GM18868 (cell line): ENCODE measurements around the gene CAMTA1.
"Not testable (repeated sequence)": the region's sequence is repeated elsewhere in the genome, so short reads cannot be mapped to it uniquely, and the experiment has no call there.

Source experiments
- ATAC-seq: cut with Tn5 transposase; IDR thresholded peaks from one replicate; pipeline ENCODE4 v1.9.1; 2021; ENCODE audit warnings: mild to moderate bottlenecking, moderate library complexity; ENCODE audit not compliant: unreplicated experiment

CAMTA1 gene

DNA sequence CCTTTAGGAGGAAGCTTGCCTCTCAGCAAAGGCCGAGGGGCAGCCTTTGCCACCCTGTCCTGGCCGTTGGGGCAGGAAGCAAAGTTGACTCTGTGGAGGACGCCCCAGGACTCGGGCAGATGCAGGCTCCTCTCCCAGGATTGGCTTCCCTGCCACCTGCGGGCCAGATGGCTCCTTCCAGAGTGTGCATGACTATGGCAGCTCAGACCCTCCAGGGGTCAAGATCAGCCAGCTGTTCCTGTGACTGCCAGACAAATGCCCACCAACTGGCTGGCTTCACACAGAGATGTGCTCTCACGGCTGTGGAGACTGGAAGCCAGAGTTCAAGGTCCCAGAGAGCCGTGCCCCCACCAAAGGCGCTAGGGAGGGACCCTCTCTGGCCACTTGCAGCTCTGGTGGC lies 898.9 kb downstream of the CAMTA1 start:
- ATAC-seq, result no peak

DNA sequence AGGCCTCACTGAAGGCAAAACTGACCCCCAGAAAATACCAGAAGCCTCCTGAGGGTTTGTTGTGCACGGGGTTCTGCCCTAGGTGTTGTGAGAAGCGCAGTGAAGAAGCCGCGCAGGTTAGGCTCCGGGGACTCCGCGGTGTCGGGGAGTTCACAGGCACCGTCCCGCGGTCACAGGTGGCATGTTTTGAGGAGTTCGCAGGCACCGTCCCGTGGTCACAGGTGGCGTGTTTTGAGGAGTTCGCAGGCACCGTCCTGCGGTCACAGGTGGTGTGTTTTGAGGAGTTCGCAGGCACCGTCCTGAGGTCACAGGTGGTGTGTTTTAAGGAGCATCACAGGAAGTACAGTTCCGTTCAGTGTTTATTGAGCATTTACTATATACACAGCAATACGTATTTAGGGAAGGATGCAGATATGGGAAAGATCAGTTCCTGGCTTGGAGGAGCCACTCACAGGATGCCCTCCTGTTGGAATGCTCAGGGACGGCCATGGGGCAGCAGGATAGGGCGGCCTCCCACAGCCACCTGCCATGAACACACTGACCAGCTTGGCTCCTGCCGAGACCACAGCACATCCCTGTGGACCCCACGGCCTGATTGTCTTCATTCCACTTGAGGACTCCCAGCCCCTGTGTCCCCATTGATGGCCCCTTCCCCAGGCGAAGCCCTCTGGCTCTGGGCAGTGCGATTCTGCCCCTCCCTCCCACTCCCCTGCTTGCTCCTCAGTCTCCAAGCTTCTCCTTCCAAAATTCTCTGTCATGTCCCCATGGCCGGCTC lies 899.8 kb downstream of the CAMTA1 start:
- ATAC-seq, result no peak

DNA sequence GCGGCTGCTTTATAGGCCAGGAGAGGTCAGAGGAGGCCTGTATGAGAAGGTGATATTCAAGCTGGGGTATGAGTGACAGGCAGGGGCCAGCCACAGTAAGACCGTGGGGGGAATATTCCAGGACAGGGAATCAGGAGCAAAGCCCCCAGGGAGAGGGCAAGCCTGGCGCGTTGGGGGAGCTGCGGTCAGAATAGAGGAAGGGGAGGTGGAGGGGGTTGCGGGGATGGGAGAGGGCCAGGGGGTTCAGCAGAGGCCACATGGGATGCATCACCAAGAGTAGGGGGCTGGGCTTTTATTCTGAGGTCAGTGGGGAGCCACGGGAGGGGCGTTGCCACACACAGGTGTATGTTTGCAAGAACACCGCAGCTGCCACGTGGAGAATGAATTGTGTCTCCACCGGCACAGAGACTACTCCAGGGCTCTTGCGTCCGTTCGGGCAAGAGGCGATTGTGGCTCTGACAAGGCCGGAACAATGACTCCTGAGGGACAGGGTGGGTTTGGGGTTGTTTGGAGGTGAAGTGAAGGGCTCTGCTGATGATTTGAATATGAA lies 901.1 kb downstream of the CAMTA1 start:
- no peak for ATAC-seq

DNA sequence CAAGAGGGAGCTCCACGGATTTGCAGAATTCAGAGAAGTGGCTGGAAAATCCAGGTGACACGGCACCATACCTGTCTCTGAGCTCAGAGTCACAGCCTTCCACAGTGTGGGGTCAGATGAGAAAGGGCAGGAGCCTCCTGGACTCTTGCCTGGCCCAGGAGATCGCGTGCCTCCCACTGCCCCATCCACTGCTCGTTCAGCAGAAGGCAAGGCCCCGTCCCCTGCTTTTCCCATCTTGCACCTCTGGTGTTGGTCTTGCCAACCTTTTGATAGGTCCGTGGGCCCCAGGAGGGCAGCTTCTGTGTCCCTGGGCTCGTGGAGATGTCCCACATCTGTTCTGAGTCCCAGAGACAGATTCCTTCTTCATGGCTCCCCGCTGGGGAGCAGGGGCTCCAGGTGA lies 902.2 kb downstream of the CAMTA1 start:
- ATAC-seq, result no peak

DNA sequence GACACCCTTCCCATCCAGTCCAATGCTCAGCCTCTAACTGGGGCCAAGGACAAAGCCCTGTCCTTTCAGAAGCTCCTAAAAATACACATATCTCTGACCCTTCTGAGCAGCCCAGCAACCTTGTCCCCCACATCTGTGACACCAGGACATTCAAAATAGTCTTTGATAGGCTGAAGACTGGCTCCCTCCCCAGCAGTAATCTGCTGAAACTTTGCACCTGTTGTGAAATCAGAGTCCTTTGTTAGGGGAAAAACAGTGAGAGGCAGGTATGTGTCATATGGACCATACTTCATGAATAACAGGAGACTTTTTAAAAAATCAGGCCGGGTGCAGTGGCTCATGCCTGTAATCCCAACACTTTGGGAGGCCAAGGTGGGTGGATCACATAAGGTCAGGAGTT lies 903.4 kb downstream of the CAMTA1 start:
- ATAC-seq, result no peak

DNA sequence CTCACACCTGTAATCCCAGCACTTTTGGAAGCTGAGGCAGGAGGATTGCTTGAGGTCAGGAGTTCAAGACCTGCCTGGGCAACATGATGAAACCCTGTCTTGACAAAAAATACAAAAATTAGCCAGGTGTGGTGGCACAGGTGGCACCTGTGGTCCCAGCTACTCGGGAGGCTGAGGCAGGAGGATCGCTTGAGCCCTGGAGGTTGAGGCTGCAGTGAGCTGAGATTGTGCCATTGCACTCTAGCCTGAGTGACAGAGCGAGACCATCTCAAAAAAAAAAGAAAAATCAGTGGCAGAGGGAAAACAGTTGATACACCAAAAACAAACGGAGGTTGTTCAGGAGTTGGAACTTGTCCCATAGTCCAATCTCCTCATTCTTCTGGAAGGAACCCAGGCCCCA lies 904.1 kb downstream of the CAMTA1 start:
- not testable (repeated sequence) for ATAC-seq

DNA sequence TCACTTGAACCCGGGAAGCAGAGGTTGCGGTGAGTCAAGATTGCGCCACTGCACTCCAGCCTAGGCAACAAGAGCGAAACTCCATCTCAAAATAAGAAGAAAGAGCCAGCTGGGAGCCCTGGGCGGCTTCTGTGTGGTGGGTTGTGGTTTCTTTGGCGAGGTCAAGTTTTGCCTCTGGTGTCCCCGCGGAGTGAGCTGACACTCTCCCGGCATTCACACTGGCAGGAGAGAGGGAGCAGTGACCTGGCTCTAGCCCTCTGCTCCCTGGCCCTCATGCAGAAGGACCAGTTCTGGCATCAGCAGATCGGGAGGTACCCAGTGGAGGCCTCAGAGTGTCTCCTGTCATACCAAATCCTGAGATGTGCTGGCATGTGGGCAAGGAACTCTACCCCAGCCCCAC lies 904.8 kb downstream of the CAMTA1 start:
- no peak for ATAC-seq

DNA sequence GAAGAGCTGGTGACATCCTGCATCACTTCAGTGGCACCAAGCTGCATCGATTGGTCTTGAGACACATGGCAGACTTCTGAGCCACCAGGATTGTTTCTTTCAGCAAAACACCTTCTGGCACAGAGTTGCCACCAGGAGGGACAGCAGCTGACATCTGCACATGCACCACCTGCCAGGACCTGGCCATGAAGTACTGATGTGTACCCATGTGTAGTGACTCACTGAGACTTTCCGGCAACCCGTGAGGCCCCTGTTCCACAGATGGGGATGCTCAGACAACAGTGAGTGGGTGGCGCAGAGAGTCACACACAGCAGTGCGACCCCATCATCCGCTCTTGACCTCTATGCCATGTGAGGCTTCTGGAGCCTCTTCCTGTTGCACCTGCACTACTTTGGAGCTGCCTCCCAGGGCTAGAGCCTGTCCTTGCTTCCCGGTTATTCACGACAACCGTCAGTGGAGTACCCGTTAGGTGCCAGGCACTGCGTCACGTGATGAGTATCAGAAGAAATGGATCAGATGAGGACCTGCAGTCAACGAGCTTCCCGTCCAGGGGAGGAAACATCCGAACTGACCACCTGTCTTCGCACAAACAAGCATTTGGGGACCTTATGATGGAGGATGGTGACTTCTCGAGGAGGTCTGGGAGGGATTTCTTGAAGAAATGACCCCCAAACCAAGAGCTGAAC lies 905.4 kb downstream of the CAMTA1 start:
- no peak for ATAC-seq

DNA sequence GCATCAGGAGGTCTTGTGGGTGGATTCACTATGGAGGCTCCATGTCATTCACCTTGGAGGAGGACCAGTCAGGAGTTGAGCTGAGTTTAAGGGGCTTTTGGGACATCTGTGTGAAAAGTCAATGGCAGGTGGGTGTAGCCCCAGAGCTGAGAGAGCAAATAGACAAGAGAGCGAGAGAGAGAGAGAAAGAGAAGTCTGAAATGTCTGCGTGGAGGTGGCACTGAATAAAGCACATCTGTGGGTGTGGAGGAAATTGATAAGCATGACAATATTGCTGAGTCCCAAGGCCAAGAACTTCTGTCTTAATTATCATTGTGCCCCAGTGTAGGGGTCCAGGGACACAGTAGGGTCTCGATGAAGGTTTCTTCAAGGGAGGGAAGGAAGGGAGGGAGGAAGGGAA lies 906.3 kb downstream of the CAMTA1 start:
- no peak for ATAC-seq

DNA sequence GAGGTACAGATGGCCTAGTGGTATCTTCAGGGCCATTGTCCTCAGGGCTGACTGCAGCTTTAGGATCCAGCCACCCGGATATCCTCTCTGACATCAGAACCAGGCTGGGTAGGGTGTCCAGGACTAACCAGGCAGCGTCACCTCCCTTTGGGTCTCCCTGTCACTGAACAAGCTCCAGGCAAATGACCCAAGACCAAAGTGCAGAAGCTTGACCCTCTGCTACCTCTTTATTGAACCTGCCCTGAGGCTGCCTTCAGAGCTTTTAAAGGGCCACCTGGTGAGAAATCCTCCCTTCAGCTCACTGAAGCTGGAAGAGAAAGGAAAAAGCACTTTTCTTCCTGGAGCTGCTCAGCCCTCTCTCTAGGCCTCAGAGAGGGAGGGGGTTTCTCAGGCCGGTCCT lies 906.8 kb downstream of the CAMTA1 start:
- ATAC-seq, result no peak

DNA sequence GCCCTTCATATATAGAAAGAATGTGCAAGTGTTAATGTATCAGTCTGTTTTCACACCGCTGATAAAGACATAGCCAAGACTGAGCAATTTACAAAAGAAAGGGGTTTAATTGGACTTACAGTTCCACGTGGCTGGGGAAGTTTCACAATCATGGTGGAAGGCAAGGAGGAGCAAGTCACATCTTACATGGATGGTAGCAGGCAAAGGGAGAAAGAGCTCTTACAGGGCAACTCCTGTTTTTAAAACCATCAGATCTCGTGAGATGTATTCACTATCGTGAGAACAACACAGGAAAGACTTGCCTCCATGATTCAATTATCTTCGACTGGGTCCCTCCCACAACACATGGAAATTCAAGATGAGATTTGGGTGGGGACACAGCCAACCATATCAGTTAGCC lies 907.8 kb downstream of the CAMTA1 start:
- ATAC-seq, result not testable (repeated sequence)

DNA sequence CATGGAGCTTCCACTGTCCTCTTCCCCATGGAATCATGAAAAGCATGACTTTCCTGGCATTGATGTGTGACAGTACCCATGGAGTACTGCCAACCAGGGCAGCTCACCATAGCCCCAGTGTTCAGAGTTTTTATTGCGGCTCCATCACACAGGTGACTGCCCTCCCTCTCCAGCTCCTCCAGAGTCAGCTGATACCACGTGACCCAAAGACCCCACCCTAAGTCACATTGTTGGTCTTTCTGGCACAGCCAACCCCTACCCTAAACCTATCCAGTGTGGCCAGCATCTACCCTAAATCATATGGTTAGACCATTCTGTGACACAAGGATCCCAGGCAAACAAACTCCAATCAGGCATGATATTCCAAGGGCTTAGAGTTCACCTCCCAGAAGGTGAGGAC lies 908.4 kb downstream of the CAMTA1 start:
- no peak for ATAC-seq

DNA sequence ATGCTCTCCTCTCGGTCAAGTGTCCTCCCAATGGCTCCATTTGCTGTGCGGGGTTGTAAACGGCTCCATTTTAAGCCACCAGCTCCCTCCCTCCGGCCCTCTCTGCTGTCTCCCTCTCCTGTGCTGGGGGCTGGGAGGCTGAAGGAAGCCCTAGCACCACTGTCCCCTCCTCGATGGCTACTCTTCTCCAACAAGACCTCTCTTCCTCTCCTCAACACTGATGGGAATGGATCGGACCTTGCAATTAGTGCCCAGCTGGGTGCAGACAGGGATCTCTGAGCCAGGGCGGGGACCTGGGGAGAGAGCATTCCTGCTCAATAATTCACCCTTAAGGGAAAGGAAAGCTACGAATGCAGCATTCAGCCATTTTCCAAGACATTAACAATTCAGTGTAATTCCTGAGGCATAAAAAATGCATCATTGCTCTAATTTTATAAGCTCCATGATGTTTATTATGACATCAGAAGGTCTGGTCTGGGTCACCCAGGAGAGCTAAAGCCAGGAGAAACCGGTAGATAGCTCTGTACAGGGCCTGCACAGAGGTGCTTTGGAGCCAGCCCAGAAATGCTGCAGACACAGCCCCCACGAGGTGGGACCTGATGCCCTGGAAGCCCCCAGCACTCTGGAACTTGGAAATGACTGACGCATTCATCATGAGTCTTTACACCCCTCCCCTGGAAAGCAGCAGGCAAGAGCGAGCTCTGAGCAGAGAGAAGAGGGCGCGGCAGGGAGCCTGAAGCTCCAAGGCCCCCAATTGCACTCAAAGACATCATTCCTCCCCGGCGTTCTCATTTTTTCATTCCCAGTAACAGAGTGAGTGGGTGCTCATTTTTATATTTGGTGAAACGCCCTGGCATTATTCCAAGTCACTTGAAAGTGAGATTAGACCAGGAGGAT lies 909.6 kb downstream of the CAMTA1 start:
- ATAC-seq, result no peak

DNA sequence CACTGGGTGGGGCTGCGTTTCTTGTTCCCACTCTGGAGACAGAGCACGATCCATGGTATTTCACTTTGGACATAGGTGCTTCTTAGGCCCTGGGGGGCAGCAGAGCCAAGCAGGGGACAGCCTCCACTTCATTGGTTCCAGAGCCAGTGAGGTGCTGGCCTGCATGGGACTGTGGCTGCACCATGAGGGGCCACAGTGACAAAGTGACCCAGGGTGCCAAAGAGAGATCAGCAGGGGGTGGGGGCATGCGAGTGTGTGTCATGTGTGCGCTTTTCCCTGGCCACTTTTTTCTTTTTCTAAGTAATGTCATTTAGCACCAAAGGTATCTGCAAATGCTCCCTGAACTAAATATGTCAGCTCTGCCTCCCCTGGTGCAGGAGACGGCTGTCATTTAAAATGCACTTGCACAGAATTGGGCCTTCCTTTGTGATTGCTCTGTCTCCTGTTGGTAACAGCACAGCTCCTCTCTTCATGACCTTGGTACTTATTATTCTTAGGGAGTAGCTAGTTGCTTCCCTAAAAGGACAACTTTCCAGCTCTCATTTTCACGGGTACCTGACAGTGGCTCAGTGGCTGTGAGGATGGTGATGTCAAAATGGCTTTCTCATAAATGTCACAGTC lies 910.4 kb downstream of the CAMTA1 start:
- ATAC-seq, result no peak

DNA sequence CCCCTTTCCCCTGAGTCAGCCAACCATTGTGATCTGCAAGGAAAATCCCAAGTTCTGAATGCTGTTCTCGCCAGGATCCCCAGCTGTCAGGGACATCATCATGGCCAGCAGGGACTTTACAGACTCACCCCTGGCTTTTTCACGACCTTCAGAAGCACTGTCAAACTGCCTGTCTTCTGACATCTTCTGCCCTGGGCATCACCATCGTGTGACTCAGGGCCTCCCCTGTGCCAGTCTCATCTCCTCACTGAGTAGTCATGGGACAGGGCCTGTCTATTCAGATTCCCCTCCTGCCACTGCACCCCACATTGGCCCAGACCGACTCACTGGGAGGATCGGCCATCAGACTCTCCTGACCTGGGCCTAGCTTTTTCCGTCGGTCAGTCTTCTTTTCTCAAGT lies 913.4 kb downstream of the CAMTA1 start:
- no peak for ATAC-seq

DNA sequence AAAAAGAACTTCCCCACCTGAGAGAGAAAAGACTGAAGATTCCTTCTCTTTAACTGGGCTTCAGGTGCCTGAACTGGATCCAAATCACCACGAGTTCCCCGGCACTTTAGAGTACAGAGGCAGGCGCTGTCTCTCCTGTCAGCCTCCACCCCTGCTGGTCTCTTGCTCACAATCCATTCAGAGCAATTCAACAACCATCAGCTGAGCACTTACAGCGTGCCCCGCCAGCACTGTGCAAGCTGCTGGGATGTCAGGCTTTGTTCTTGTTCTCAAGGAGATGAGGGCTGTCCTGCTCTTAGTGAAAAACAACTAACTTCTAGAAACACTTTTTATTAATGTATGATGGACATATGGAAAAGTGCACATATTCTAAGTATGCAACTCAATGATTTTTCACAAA lies 917.1 kb downstream of the CAMTA1 start:
- no peak for ATAC-seq

DNA sequence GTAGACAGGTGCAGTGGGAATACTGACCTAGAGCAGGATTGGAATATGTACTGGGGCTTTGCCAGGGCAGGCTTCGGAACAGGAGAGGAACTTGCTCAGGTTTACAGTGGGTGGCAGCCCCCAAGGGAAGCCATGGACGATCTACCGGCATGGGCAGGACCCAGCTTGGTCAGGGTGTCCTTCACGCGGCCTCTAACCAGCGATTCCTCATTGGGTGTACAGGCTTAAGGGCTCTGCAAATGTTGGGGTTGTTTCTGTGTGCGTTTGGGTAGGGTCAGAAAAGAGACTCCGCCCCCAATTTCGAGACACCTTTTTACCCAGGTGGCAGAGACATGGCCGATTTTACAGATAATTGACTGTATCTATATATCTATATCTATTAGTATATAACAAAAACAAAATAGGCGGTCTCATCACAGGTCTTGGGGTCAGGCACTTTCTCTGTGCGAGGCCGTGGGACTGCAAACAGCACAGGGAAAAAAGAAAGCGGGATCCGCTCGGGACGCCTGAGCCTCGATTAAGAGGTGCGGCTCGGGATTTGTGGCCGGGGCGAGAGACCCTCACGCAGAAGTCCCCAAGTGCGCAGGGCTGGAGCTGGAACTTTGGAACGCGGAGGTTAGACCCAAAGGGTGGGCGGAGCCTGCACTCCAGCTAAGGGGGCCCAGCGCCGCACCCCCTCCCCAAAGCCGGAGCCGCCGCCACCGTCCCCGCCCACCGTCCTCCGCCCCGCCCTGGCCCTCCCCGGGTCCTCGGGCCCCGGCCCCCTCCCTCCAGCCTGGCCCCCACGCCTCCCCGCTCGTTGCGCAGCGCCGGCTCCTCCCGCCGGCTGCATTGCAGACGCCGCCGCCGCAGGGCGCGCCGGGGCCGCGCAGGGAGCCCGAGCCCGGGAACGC lies 918.3 kb downstream of the CAMTA1 start:
- no peak for ATAC-seq

DNA sequence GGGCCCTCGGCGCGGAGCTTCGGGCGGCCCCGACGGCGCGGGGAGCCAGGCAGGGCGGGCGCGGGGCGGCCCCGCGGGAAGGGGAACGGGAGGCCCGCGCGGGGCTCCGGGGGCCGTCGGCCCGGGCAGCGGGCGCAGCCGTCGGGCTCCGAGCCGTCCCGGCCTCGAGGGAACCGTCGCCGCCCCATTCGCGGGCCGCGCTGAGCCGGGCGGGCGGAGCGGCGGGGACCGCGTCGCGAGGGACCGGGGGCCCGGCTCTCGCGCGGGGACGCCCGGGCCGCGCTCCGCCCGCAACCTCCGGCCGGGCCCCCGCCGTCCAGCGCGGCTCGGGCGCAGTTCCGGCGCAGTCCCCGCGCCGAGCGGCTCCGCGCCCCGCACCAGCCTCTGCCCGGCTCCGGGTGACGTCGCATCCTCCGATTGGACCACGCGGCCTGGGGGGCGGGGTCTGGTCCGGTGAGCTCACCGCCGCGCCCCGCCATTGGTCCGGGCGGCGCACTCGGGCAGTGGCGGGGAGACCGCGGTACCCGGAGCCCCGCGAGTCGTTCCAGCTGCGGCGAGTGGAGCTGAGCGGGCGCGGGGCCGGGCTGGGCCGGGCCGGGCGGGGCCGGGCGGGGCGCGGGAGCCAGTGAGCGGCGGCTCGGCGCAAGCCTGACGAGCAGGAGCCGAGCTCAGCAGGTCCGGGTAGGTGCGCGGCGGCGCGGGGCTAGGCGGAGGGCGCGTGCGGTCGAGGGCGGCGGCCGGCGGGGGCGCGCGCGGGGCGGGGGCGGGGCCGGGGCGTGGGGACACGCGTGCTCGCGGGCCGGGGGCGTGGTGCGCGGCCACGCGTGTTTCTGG lies 919.2 kb downstream of the CAMTA1 start:
- ATAC-seq, result peak; percentile 99
